Mesendoderm (in vitro differentiated cells): ENCODE measurements around the gene HTRA2.

Source experiments
- DNase-seq: peaks from one replicate; pipeline ENCODE4 v3.0.0; 2013
- H2AK5ac ChIP-seq: 2 replicates; pipeline ENCODE4 v1.6.1; 2013; ENCODE audit warnings: low read length, inconsistent platforms
- H2BK120ac ChIP-seq: 2 replicates; pipeline ENCODE4 v1.6.1; 2013; ENCODE audit warnings: low read depth, mild to moderate bottlenecking, low read length, moderate library complexity, mixed read lengths
- H2BK15ac ChIP-seq: replicated peaks from 2 replicates; pipeline ENCODE4 v1.6.1; 2013; ENCODE audit warnings: low read depth, mild to moderate bottlenecking, moderate library complexity
- H2BK5ac ChIP-seq: 2 replicates; pipeline ENCODE4 v1.6.1; 2013; ENCODE audit warnings: low read length, inconsistent platforms
- H3K18ac ChIP-seq: 2 replicates; pipeline ENCODE4 v1.6.1; 2013; ENCODE audit warnings: mild to moderate bottlenecking, low read length, mixed read lengths
- H3K23ac ChIP-seq: one replicate; pipeline ENCODE4 v1.6.1; 2013; ENCODE audit warnings: low read length
- H3K27ac ChIP-seq: 2 replicates; pipeline ENCODE4 v1.5.1; 2013; ENCODE audit warnings: low read depth, mild to moderate bottlenecking, inconsistent platforms, low read length, moderate library complexity
- H3K27me3 ChIP-seq: 2 replicates; pipeline ENCODE4 v1.6.1; 2013; ENCODE audit warnings: low read length, control low read depth, mild to moderate bottlenecking, inconsistent platforms; ENCODE audit not compliant: insufficient read depth, poor library complexity
- H3K36me3 ChIP-seq: 2 replicates; pipeline ENCODE4 v1.6.1; 2013; ENCODE audit warnings: low read length, inconsistent platforms; ENCODE audit not compliant: control insufficient read depth, insufficient read depth
- H3K4ac ChIP-seq: one replicate; pipeline ENCODE4 v1.6.1; 2013; ENCODE audit warnings: low read depth, mild to moderate bottlenecking, low read length, moderate library complexity
- H3K4me1 ChIP-seq: 2 replicates; pipeline ENCODE4 v1.6.1; 2013; ENCODE audit warnings: low read depth, low read length, inconsistent platforms; ENCODE audit not compliant: control insufficient read depth
- H3K4me2 ChIP-seq: 2 replicates; pipeline ENCODE4 v1.6.1; 2013; ENCODE audit warnings: low read length
- H3K4me3 ChIP-seq: 2 replicates; pipeline ENCODE4 v1.5.1; 2013; ENCODE audit warnings: mild to moderate bottlenecking, low read length
- H3K56ac ChIP-seq: one replicate; pipeline ENCODE4 v1.6.1; 2013; ENCODE audit warnings: low read length
- H3K79me1 ChIP-seq: 2 replicates; pipeline ENCODE4 v1.6.1; 2013; ENCODE audit warnings: low read length, inconsistent platforms
- H3K79me2 ChIP-seq: 2 replicates; pipeline ENCODE4 v1.6.1; 2013; ENCODE audit warnings: mild to moderate bottlenecking, low read length; ENCODE audit not compliant: control insufficient read depth, insufficient read depth
- H3K9ac ChIP-seq: 2 replicates; pipeline ENCODE4 v1.6.1; 2013; ENCODE audit warnings: low read length, inconsistent platforms
- H4K5ac ChIP-seq: one replicate; pipeline ENCODE4 v1.6.1; 2013; ENCODE audit warnings: low read length
- H4K8ac ChIP-seq: one replicate; pipeline ENCODE4 v1.6.1; 2013; ENCODE audit warnings: low read depth, mild to moderate bottlenecking, control low read depth, low read length, moderate library complexity
- WGBS: extraction: QIAGEN DNeasy Blood & Tissue Kit; methylation state at CpG from one replicate; pipeline ENCODE4 v1.1.7; 2013; ENCODE audit warnings: low lambda C conversion rate, missing lambda C conversion rate; ENCODE audit not compliant: insufficient coverage; ENCODE audit errors: extremely low coverage; 5-methylcytosine and 5-hydroxymethylcytosine counted together

HTRA2 gene

DNA sequence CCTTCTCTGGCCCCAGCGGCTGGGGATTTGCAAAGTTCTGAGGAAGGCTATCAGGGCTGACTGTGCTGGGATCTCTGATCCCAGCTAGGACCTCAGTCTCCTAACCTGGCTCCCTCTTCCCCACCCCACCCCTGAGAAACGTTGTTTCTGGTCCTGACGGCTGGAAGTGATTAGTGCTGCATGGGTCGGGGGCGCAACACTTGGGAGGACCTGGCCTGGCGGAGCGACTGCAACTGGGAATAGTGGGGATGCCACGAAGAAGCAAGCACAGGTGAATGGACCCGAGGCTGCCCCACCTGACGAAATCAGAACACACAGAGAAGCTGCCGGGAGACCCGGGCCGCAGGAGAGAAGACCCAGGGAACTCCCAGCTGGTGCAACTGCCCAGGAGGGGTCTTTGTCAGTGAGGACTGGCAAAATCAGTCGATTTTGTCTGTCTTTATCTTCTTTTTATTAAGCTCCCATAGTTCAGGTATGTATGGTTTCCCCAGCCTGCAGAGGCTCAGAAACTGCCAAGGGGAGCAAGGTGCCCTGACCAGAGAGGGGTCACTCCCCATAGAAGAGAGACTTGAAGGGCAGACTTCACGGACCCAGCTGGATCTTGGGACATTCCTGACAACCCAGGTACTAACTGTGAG, 29.7 kb upstream of the HTRA2 start:
- Histone ChIP-seq H2BK5ac (no peak overlapping the region), H3K4ac (no peak overlapping the region), H4K5ac (no peak overlapping the region), H2AK5ac (no peak overlapping the region), H3K79me2 (no peaks in the 10 kb centered on the region), H3K23ac (peak overlapping the region; percentile 52), H2BK15ac (no peak overlapping the region), H3K4me3 (no peak overlapping the region), H3K4me2 (no peak overlapping the region), H4K8ac (no peak overlapping the region), H3K4me1 (peaks cover 3% of the 10 kb centered on the region), H3K56ac (no peak overlapping the region), H3K79me1 (no peaks in the 10 kb centered on the region), H3K27me3 (peaks cover 79% of the 10 kb centered on the region), H3K36me3 (no peaks in the 10 kb centered on the region), H3K18ac (no peak overlapping the region), H3K9ac (no peak overlapping the region), H2BK120ac (no peak overlapping the region), H3K27ac (no peak overlapping the region)
- WGBS, result no CpG with 5 or more reads among the region's 15 CpGs
- no peak for DNase-seq

DNA sequence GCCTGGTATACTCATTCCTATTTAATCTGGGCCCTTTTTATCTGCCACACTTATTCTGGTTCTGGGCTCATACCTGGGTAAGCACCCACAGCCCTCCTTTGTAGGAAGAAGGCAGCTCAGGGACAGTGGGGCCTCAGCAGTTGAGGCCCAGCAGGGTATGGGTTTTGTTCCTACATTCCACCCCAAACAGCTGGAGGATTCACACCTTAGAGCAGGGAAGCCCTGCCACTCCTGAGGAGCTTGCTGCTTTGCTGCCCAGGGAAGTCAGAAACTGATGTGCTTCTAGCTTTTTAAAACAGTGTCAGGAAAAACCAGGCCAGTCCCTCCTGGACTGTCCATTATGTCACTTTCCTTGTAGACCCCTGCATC, 29.2 kb upstream of the HTRA2 start:
- Histone ChIP-seq H3K23ac (no peak overlapping the region), H3K4ac (no peak overlapping the region), H3K79me2 (no peaks in the 10 kb centered on the region), H3K9ac (no peak overlapping the region), H3K4me3 (no peak overlapping the region), H3K4me2 (no peak overlapping the region), H2AK5ac (no peak overlapping the region), H3K18ac (no peak overlapping the region), H4K8ac (no peak overlapping the region), H3K27me3 (peaks cover 79% of the 10 kb centered on the region), H3K27ac (no peak overlapping the region), H2BK15ac (no peak overlapping the region), H3K56ac (no peak overlapping the region), H2BK120ac (no peak overlapping the region), H2BK5ac (no peak overlapping the region), H3K4me1 (peaks cover 3% of the 10 kb centered on the region), H3K36me3 (no peaks in the 10 kb centered on the region), H3K79me1 (no peaks in the 10 kb centered on the region), H4K5ac (no peak overlapping the region)
- peak; percentile 36 for DNase-seq

- no peak overlapping the region for H4K8ac ChIP-seq
- WGBS, result no CpG with 5 or more reads among the region's 18 CpGs
- peaks cover 77% of the 10 kb centered on the region for H3K27me3 ChIP-seq
- no peak overlapping the region for H3K18ac ChIP-seq
- H3K36me3 ChIP-seq, result no peaks in the 10 kb centered on the region
- no peak overlapping the region for H2BK5ac ChIP-seq
- no peak overlapping the region for H3K27ac ChIP-seq
- H3K4me2 ChIP-seq, result no peak overlapping the region
- DNase-seq, result peak; percentile 57
- H2BK120ac ChIP-seq, result no peak overlapping the region
- no peak overlapping the region for H3K56ac ChIP-seq
- H3K23ac ChIP-seq, result no peak overlapping the region
- H3K79me2 ChIP-seq, result no peaks in the 10 kb centered on the region
- H2AK5ac ChIP-seq, result no peak overlapping the region
- no peak overlapping the region for H2BK15ac ChIP-seq
- H3K4me1 ChIP-seq, result peaks cover 3% of the 10 kb centered on the region
- no peak overlapping the region for H3K4me3 ChIP-seq
- no peak overlapping the region for H4K5ac ChIP-seq
- no peak overlapping the region for H3K9ac ChIP-seq
- no peak overlapping the region for H3K4ac ChIP-seq
- no peaks in the 10 kb centered on the region for H3K79me1 ChIP-seq
Observed at GRCh38 chr2:74501335-74502071, 28.2 kb upstream of the HTRA2 start.

DNA sequence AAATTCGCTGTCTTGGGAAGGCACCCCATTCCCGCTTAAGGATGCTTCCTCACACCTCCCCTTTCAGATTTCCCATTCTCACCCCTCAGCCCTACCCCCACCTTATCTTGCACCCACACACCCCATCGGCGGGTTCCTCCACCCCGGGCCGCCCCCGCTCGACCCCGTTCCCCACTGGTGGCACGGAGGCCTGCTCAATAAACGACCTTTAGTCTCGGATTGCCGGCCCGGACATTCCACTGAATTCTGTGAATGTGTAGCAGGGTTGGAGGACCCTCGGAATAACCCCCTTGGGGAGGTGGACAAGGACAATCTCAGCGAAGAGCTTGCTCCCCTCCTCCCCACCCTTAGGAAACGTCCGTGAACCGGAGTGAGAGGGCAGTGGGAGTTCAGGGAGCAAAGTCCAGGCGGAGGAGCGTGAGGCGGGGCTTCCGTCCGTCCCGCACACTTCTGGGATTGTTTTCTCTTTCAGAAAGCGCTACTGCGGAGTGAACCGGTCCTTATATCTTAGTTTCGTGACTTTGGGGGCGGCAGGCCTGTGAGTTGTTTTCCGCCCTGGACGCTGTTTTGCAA, 27.5 kb upstream of the HTRA2 start:
- Histone ChIP-seq H4K8ac (no peak overlapping the region), H3K4me3 (peak overlapping the region; percentile 18), H3K4me2 (peak overlapping the region; percentile 20), H3K27me3 (peaks cover 70% of the 10 kb centered on the region), H3K18ac (no peak overlapping the region), H3K4me1 (peaks cover 7% of the 10 kb centered on the region), H2BK5ac (no peak overlapping the region), H3K79me1 (no peaks in the 10 kb centered on the region), H3K4ac (no peak overlapping the region), H2BK15ac (no peak overlapping the region), H3K23ac (peak overlapping the region; percentile 48), H2AK5ac (no peak overlapping the region), H3K36me3 (no peaks in the 10 kb centered on the region), H3K27ac (no peak overlapping the region), H3K79me2 (no peaks in the 10 kb centered on the region), H2BK120ac (no peak overlapping the region), H3K9ac (peak overlapping the region; percentile 46), H4K5ac (no peak overlapping the region), H3K56ac (peak overlapping the region; percentile 81)
- WGBS, result no CpG with 5 or more reads among the region's 32 CpGs
- DNase-seq, result no peak

DNA sequence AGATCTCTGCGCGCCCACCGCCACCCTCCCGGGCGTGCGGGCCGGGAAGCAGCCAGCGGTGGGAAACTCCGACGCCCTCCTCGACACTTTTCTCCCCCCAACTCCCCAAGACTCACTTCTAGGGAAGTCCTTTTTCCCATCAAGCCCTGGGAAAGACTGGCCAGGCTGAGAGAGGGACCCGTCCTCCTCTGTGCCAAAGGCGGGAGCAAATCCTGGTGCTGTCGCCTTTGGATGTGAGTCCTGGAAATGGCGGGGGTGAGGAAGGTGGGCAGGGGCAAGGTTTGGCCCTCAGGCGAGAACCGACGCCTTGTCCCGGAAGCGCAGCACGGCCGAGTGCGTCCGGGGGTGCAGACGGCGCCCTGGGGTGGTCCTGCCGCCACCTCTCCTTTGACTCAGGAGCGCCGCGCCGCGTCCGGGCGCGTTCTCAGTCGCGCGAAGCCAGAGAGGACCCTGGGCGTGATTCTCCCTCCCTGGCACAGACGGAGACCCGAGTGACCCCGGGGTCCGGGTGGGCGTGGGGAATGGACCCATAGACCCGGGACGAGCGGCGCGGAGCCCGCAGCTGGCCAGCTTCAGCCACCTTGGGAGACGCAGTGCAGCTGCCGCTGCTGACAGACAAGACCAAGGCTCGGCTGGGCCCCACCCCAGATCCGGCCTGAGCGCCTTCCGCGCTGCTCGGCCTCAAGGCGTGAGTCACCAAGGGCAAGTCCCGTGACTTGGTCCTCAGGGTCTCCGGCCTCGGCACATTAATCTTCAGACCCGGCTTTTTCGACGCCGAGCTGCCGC, 26.8 kb upstream of the HTRA2 start:
- Histone ChIP-seq H3K18ac (peak overlapping the region; percentile 22), H3K4me1 (peaks cover 7% of the 10 kb centered on the region), H4K8ac (no peak overlapping the region), H3K56ac (peak overlapping the region; percentile 81), H3K36me3 (no peaks in the 10 kb centered on the region), H4K5ac (no peak overlapping the region), H3K4me3 (peak overlapping the region; percentile 18), H2BK120ac (no peak overlapping the region), H3K23ac (no peak overlapping the region), H3K9ac (peak overlapping the region; percentile 46), H2BK15ac (no peak overlapping the region), H3K4me2 (peak overlapping the region; percentile 20), H2BK5ac (no peak overlapping the region), H3K79me1 (no peaks in the 10 kb centered on the region), H3K27ac (no peak overlapping the region), H3K79me2 (no peaks in the 10 kb centered on the region), H3K27me3 (peaks cover 63% of the 10 kb centered on the region), H2AK5ac (no peak overlapping the region), H3K4ac (no peak overlapping the region)
- peak; percentile 78 for DNase-seq
- no CpG with 5 or more reads among the region's 67 CpGs for WGBS
